AG08396 (cell line): ENCODE data around the gene PAMR1.
A peak's percentile ranks its signal among the peaks of the same experiment; 100 is the strongest.

Experiments used
- DNase-seq: peaks from one replicate; pipeline ENCODE4 v3.0.0; 2012; ENCODE audit warnings: low spot score, mixed read lengths

The PAMR1 gene

DNA sequence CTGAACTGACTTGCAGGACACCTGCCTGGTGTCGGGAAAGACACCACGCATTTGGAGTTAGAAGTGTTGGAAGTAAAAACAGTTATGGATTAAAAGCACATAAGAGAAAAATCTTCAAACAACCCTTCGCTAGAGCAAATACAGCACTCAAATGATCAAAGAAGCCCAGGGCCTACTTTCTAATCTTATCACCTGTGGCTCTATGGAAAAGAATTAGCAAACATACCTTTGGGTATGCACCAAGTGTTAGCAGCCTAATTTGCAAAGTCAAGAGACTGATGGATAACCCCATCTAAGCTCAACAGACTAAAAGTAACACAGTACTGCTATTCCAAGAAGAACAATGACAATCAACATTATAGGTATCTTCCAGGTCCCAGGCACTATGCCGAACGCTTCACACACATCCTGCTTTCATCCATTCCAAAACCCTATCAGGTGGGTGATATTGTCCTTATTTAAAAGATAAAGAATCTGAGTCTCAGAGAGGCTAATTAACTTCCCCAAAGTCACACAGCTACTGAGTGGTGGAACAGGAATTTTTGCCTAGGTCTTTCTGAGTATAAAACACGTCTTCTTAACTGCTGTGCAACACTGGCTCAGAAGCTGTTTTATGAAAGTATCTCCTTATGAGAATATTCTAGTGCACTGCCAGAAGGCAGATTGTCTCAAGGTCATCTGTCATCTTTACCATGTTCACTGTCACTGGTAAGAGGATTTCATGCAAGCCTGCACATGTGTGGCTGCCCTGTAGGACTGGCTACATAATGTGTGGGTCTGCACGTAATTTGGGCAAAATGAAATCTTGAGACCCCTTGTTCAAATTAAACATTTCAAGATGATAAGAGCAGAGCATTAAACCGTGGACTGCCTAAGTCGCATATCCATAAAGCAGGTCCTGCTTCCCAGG is 122.4 kb downstream of the PAMR1 start:
- no peak for DNase-seq

GRCh38 chr11:35398881-35399280 is 126.5 kb downstream of the PAMR1 start:
- DNase-seq, result no peak

DNA sequence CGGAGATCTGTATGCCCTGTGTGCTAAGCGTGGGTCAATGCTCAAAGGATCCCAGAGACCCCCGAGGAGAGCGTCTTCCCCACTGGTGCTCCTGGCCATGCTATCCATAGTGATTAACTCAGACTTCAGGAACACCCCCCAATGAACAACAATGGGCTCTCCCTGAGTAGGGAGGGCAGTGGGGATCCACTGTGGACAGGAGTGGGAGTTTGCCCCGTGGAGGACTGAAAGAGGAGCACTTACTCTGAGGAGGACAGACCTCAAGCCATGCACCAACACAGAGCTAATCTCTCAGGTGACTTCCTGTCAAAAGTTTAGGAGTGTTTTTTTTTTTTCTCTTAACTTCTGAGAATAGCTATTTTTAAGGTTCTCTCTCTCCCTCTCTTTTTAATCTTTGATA is 130.5 kb downstream of the PAMR1 start:
- DNase-seq, result no peak

DNA sequence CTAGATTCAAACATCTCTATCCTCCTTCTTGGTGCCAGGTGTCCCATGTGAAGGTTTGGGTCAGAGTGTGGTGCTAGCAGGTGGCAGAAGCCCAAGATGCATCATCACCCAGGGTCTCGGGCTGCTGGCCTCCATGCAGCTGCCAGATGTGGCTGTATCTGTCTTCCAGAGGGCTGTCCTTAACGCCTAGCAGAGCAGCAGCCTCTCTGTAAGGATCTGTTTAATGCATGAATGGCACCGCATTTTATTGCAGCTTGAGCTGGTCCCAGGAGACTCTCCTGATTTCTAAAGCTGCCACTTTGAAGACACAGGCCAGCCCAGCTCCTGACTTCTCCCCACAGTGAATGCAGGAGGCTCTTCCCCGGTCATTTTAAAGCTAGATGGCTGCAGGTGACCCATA is 132.3 kb downstream of the PAMR1 start:
- no peak for DNase-seq

GRCh38 chr11:35391922-35392688 is 133.3 kb downstream of the PAMR1 start:
- peak; percentile 80 for DNase-seq

DNA sequence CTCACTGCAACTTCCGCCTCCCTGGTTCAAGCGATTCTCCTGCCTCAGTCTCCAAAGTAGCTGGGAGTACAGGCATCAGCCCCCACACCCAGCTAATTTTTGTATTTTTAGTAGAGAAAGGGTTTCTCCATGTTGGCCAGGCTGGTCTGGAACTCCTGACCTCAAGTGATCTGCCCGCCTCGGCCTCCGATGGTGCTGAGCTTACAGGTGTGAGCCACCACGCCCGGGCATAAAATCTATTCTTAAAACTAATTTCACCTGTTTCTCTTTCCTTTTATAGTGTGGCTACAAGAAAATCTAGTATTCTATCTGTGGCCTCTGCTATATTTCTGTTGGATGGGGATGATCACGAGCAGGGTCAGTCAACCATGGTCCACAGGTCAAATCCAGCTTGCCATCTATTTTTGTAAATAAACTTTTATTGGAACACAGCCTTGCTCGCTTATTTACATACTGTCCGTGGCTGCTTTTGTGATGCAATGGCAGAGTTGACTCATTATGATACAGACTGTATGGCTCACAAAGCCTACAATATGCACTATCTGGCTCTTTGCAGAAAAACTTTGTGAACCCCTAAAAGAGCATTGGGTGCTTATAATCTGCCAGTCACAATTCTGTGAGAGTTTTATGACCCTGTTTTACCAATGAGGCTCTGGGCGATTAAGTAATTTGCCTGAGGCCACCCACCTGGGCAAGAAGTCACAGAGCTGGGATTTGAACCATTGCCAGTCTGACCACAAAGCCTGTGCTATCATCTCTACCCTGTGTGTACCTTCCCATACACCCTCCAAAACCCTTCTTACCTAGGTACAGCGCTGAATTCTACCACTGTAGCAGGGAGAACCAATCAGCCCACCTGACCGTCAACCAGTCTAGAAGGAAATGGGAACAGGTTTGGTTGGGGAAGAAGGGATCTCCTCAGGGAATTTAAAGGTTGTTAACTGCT is 134.4 kb downstream of the PAMR1 start:
- no peak for DNase-seq

- DNase-seq, result no peak
Measured at GRCh38 chr11:35389897-35390465, 135.4 kb downstream of the PAMR1 start.

GRCh38 chr11:35389112-35389511 is 136.3 kb downstream of the PAMR1 start:
- DNase-seq, result no peak

DNA sequence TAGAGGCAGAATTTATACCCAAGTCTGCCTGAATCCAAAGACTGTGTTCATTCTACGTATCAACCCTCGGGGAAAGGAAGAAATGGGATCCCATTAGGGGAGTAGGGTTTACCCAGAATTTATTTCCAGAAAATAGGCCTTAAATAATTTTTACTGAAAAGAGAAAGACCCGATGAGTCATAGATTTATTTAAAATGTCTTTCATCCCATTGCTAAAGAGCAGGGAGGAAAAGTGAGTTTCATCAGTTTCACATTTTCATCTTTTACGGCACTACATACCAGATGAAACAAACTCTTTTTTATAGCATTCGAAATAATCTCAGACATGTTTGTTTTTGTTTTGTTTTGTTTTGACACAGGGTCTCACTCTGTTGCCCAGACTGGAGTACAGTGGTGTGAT is 137.4 kb downstream of the PAMR1 start:
- DNase-seq, result no peak

GRCh38 chr11:35387111-35387982 is 138.1 kb downstream of the PAMR1 start:
- no peak for DNase-seq

DNA sequence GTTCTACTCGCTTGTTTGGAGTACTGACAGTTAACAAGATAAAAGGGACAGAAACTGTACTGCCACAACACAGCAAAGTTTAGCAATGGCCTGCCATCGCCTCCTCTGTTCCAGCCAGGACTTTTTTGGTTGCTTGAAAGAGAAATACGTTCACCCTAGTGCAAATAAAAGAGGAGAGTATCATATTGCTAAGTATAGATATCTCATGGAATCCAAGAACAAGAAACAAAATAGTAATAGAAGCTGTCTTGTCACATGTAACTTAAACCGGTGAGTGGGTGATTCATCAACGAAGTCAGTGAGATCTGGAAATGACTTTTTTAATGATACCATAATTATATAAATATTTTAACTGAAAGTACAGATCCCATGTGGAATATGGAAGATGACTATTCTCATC is 141.5 kb downstream of the PAMR1 start:
- no peak for DNase-seq
